ENCODE results near the gene CRYBB3. TPM values are rescaled to one million over a fixed set of nuclear protein-coding genes. Genes with fewer than 3 reads are reported as not detected.
"Not testable (repeated sequence)": the region's sequence is repeated elsewhere in the genome, so short reads cannot be mapped to it uniquely, and the experiment has no call there.

CRYBB3 gene
- polyA plus RNA-seq, 6 donors from 2014 or later = not detected

GRCh38 chr22:25167082-25167481, 32.6 kb upstream of the CRYBB3 start:
- Mint-ChIP-seq H3K27me3 (peaks cover 0 to 9% (median 4%) of the 10 kb centered on the region in 3 donors), H3K27ac (no peak overlapping the region), H3K4me1 (no peaks in the 10 kb centered on the region), H3K36me3 (no peaks in the 10 kb centered on the region), H3K4me3 (no peak overlapping the region), H3K9me3 (peaks cover 0 to 1% (median 0%) of the 10 kb centered on the region in 7 donors)
- DNase-seq (no peak), ATAC-seq (ENCODE audit: low read depth in 2 of 2) (no peak)

DNA sequence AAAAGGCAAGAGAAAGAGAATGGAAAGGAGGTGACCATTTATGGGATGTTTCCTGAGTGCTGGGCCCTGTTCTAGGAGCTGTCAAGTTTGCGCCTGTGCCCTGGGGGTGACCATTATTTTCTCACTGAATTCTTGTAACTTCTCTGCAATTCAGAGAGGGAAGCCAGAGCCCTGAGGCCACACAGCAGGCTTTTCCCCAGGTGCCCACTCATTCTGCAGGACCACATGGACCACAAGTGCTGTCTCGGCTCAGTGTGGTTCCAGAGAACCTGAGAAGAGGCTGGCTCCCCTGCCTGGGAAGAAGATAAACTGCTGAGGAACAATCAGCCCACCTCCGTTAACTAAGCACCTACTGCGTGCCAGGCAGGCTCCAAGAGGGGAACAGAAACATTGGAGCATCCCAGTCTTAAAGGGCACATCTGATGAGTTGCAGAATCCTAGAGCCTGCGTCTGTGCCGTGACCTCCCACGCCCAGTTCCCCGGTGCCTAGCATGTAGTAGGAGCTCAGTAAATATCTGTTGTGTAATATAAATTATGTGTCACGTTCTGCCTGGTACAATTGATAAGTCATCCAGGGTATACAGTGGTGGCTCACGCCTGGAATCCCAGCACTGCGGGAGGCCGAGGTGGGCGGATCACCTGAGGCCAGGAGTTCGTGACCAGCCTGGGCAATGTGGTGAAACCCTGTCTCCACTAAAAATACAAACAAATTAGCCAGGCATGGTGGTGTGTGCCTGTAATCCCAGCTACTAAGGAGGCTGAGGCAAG, 31.6 kb upstream of the CRYBB3 start:
- Mint-ChIP-seq H3K9me3 (peaks cover 0 to 1% (median 0%) of the 10 kb centered on the region in 7 donors), H3K27me3 (peaks cover 0 to 9% (median 4%) of the 10 kb centered on the region in 3 donors), H3K36me3 (no peaks in the 10 kb centered on the region), H3K4me1 (no peaks in the 10 kb centered on the region), H3K27ac (no peak overlapping the region), H3K4me3 (no peak overlapping the region)
- ATAC-seq (ENCODE audit: low read depth in 2 of 2) = no peak
- DNase-seq = no peak

GRCh38 chr22:25169278-25170031, 30.2 kb upstream of the CRYBB3 start:
- Mint-ChIP-seq H3K4me1 (no peaks in the 10 kb centered on the region), H3K4me3 (no peak overlapping the region), H3K27ac (peak overlapping the region in 1 of 6 donors; percentile 42), H3K36me3 (no peaks in the 10 kb centered on the region), H3K27me3 (peaks cover 4 to 9% (median 5%) of the 10 kb centered on the region in 3 donors), H3K9me3 (peaks cover 0 to 1% (median 0%) of the 10 kb centered on the region in 7 donors)
- ATAC-seq (ENCODE audit: low read depth in 2 of 2) (no peak), DNase-seq (no peak)

GRCh38 chr22:25170426-25170980, 29.2 kb upstream of the CRYBB3 start:
- H3K4me3 Mint-ChIP-seq = no peak overlapping the region

GRCh38 chr22:25172153-25172552, 27.5 kb upstream of the CRYBB3 start:
- H3K27me3 Mint-ChIP-seq = peaks cover 0 to 12% (median 8%) of the 10 kb centered on the region in 3 donors
- H3K4me1 Mint-ChIP-seq = no peaks in the 10 kb centered on the region
- DNase-seq (no peak), ATAC-seq (ENCODE audit: low read depth in 2 of 2) (no peak)
- H3K36me3 Mint-ChIP-seq = no peaks in the 10 kb centered on the region
- no peak overlapping the region for H3K27ac Mint-ChIP-seq
- H3K4me3 Mint-ChIP-seq = no peak overlapping the region
- peaks cover 0 to 1% (median 0%) of the 10 kb centered on the region in 7 donors for H3K9me3 Mint-ChIP-seq

More at GRCh38 chr22:25170426-25170980, 29.2 kb upstream of the CRYBB3 start:
- no peak overlapping the region for H3K27ac Mint-ChIP-seq
- H3K36me3 Mint-ChIP-seq = no peaks in the 10 kb centered on the region
- H3K9me3 Mint-ChIP-seq = peaks cover 0 to 1% (median 0%) of the 10 kb centered on the region in 7 donors
- no peak for ATAC-seq (ENCODE audit: low read depth in 2 of 2)
- H3K4me1 Mint-ChIP-seq = no peaks in the 10 kb centered on the region
- DNase-seq = no peak
- peaks cover 4 to 8% (median 5%) of the 10 kb centered on the region in 3 donors for H3K27me3 Mint-ChIP-seq

GRCh38 chr22:25174156-25174887, 25.3 kb upstream of the CRYBB3 start:
- no peaks in the 10 kb centered on the region for H3K4me1 Mint-ChIP-seq
- peaks cover 0 to 12% (median 8%) of the 10 kb centered on the region in 3 donors for H3K27me3 Mint-ChIP-seq
- peaks cover 0 to 1% (median 0%) of the 10 kb centered on the region in 7 donors for H3K9me3 Mint-ChIP-seq
- ATAC-seq (ENCODE audit: low read depth in 2 of 2) (no peak), DNase-seq (no peak)
- no peak overlapping the region for H3K27ac Mint-ChIP-seq
- H3K36me3 Mint-ChIP-seq = peaks cover 0 to 2% of the 10 kb centered on the region in 2 donors
- H3K4me3 Mint-ChIP-seq = no peak overlapping the region

GRCh38 chr22:25174888-25175411, 24.7 kb upstream of the CRYBB3 start:
- ATAC-seq (ENCODE audit: low read depth in 2 of 2) (no peak), DNase-seq (no peak)
- Mint-ChIP-seq H3K4me1 (no peaks in the 10 kb centered on the region), H3K4me3 (no peak overlapping the region), H3K36me3 (peaks cover 0 to 8% of the 10 kb centered on the region in 2 donors), H3K27ac (no peak overlapping the region), H3K9me3 (peaks cover 2 to 8% (median 5%) of the 10 kb centered on the region in 7 donors), H3K27me3 (peaks cover 4 to 12% (median 8%) of the 10 kb centered on the region in 3 donors)

- DNase-seq (no peak), ATAC-seq (ENCODE audit: low read depth in 2 of 2) (no peak)
- H3K4me3 Mint-ChIP-seq = no peak overlapping the region
- peaks cover 4 to 12% (median 8%) of the 10 kb centered on the region in 3 donors for H3K27me3 Mint-ChIP-seq
- H3K9me3 Mint-ChIP-seq = peaks cover 2 to 9% (median 6%) of the 10 kb centered on the region in 7 donors
- no peaks in the 10 kb centered on the region for H3K4me1 Mint-ChIP-seq
- peaks cover 0 to 9% of the 10 kb centered on the region in 2 donors for H3K36me3 Mint-ChIP-seq
- no peak overlapping the region for H3K27ac Mint-ChIP-seq
Observed at GRCh38 chr22:25176175-25176574, 23.5 kb upstream of the CRYBB3 start.

- DNase-seq (no peak), ATAC-seq (ENCODE audit: low read depth in 2 of 2) (no peak)
- H3K9me3 Mint-ChIP-seq = peaks cover 2 to 12% (median 7%) of the 10 kb centered on the region in 7 donors
- H3K36me3 Mint-ChIP-seq = peaks cover 0 to 9% of the 10 kb centered on the region in 2 donors
- peaks cover 4 to 12% (median 8%) of the 10 kb centered on the region in 3 donors for H3K27me3 Mint-ChIP-seq
- H3K4me1 Mint-ChIP-seq = no peaks in the 10 kb centered on the region
- no peak overlapping the region for H3K4me3 Mint-ChIP-seq
- H3K27ac Mint-ChIP-seq = no peak overlapping the region
Observed at GRCh38 chr22:25176799-25177198, 22.9 kb upstream of the CRYBB3 start.

GRCh38 chr22:25177226-25177625, 22.4 kb upstream of the CRYBB3 start:
- Mint-ChIP-seq H3K4me1 (no peaks in the 10 kb centered on the region), H3K9me3 (peaks cover 2 to 12% (median 7%) of the 10 kb centered on the region in 7 donors), H3K27ac (no peak overlapping the region), H3K4me3 (no peak overlapping the region), H3K27me3 (peaks cover 4 to 14% (median 12%) of the 10 kb centered on the region in 3 donors), H3K36me3 (peaks cover 0 to 9% of the 10 kb centered on the region in 2 donors)
- DNase-seq (no peak), ATAC-seq (ENCODE audit: low read depth in 2 of 2) (no peak)

DNA sequence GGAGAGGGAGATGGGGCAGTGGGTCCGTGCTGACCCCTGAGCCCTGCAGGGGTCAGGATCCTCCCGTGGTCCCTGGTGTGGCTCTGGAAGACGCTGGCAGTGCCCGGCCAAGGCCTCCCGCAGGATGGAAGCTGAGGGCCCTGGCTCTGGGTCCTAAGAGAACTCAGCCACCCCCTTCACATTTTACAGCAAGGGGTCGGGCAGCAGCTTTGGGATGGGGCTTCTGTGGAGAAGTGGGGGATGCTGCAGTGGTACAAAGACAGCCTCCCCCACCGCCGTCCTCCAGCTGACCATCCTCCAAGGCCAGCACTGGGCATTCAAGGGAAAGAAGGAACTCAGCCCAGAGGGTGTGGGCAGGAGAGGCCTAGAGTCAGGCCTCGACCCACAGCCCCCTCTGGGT, 21.8 kb upstream of the CRYBB3 start:
- peaks cover 0 to 9% of the 10 kb centered on the region in 2 donors for H3K36me3 Mint-ChIP-seq
- H3K4me1 Mint-ChIP-seq = no peaks in the 10 kb centered on the region
- H3K4me3 Mint-ChIP-seq = no peak overlapping the region
- H3K9me3 Mint-ChIP-seq = peaks cover 2 to 12% (median 8%) of the 10 kb centered on the region in 7 donors
- peaks cover 4 to 17% (median 16%) of the 10 kb centered on the region in 3 donors for H3K27me3 Mint-ChIP-seq
- ATAC-seq (ENCODE audit: low read depth in 2 of 2) (no peak), DNase-seq (no peak)
- H3K27ac Mint-ChIP-seq = no peak overlapping the region

- peak overlapping the region in 5 of 8 donors; percentile 30 to 79 (median 47) for H3K4me3 Mint-ChIP-seq
- not testable (repeated sequence) for H3K4me1 Mint-ChIP-seq; H3K36me3 Mint-ChIP-seq; DNase-seq; ATAC-seq (ENCODE audit: low read depth in 2 of 2); H3K27ac Mint-ChIP-seq
- H3K9me3 Mint-ChIP-seq = peaks cover 2 to 12% (median 8%) of the 10 kb centered on the region in 7 donors
- H3K27me3 Mint-ChIP-seq = peaks cover 4 to 17% (median 16%) of the 10 kb centered on the region in 3 donors
Observed at GRCh38 chr22:25178348-25178747, 21.3 kb upstream of the CRYBB3 start.
